ENCODE data around the gene ESR2. TPM values are rescaled to one million over a fixed set of nuclear protein-coding genes. Genes with fewer than 3 reads are reported as not detected.
A peak's percentile ranks its signal among the peaks of the same experiment; 100 is the strongest.

ESR2 gene
- total RNA-seq, 1 experiment from 2014 or later, result 0.47 TPM

DNA sequence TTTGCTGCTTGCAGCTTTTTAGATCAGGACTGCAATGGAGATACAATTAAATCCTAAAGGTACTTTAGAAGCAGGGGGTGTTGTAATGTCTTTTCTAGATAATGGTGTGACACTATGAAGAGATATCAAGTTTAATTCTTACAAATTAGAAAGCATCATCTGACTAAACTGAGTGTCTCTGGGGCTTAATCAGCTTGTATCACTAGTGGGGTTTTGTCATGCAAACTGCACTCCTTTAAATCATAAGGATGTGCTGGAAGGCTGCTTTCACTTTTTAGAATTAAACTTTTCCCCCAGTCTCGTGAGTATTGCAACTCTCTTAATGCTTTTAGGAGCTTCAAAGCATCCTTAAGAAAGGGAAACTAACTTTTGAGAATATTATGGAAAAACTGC, 218.6 kb downstream of the ESR2 start:
- H3K27ac Mint-ChIP-seq (ENCODE audit: low read depth, unreplicated experiment), result peak overlapping the region; percentile 98
- POLR2A ChIA-PET, result interaction anchor here (0.5 to 10.5 kb wide), 10 partner anchors 8 to 44 kb away, joined by 3 to 121 read pairs (median 3); no protein-coding TSS in a partner anchor
- H3K9me3 Mint-ChIP-seq (ENCODE audit: unreplicated experiment), result no peaks in the 10 kb centered on the region
- intact Hi-C loops (cut with micrococcal nuclease), result no loop called here
- BruUV-seq (replicated peaks), result no TSS peak
- CTCF ChIA-PET, result interaction anchor here (0.6 to 1.0 kb wide), 2 partner anchors 11 to 34 kb away, joined by 3 to 4 read pairs; no protein-coding TSS in a partner anchor
- no peak overlapping the region for H3K4me3 Mint-ChIP-seq (ENCODE audit: unreplicated experiment)
- peaks cover 37% of the 10 kb centered on the region for H3K36me3 Mint-ChIP-seq (ENCODE audit: insufficient read depth, unreplicated experiment)
- no peak for TF ChIP-seq CTCF (IDR thresholded peaks at IDR 0.05; ENCODE audit: unreplicated experiment)
- H3K4me1 Mint-ChIP-seq (ENCODE audit: insufficient read depth, unreplicated experiment), result peaks cover 16% of the 10 kb centered on the region
- no peak for DNase-seq (ENCODE audit: unreplicated experiment)
- H3K27me3 Mint-ChIP-seq (ENCODE audit: insufficient read depth, unreplicated experiment), result no peaks in the 10 kb centered on the region

- Mint-ChIP-seq H3K27ac (ENCODE audit: low read depth, unreplicated experiment) (peak overlapping the region; percentile 98), H3K9me3 (ENCODE audit: unreplicated experiment) (no peaks in the 10 kb centered on the region), H3K4me1 (ENCODE audit: insufficient read depth, unreplicated experiment) (peaks cover 11% of the 10 kb centered on the region), H3K4me3 (ENCODE audit: unreplicated experiment) (no peak overlapping the region), H3K27me3 (ENCODE audit: insufficient read depth, unreplicated experiment) (no peaks in the 10 kb centered on the region), H3K36me3 (ENCODE audit: insufficient read depth, unreplicated experiment) (peaks cover 34% of the 10 kb centered on the region)
- no TSS peak for BruUV-seq (replicated peaks)
- ChIA-PET POLR2A (interaction anchor here (0.6 to 10.5 kb wide), 9 partner anchors 9 to 44 kb away, joined by 3 to 121 read pairs (median 3); no protein-coding TSS in a partner anchor), CTCF (interaction anchor here (0.6 to 1.0 kb wide), 2 partner anchors 10 to 34 kb away, joined by 3 to 4 read pairs; no protein-coding TSS in a partner anchor)
- peak; percentile 55 for DNase-seq (ENCODE audit: unreplicated experiment)
- TF ChIP-seq CTCF (IDR thresholded peaks at IDR 0.05; ENCODE audit: unreplicated experiment), result no peak
- intact Hi-C loops (cut with micrococcal nuclease), result no loop called here
These were observed 219.1 kb downstream of the ESR2 start for GRCh38 chr14:64074961-64075612.

DNA sequence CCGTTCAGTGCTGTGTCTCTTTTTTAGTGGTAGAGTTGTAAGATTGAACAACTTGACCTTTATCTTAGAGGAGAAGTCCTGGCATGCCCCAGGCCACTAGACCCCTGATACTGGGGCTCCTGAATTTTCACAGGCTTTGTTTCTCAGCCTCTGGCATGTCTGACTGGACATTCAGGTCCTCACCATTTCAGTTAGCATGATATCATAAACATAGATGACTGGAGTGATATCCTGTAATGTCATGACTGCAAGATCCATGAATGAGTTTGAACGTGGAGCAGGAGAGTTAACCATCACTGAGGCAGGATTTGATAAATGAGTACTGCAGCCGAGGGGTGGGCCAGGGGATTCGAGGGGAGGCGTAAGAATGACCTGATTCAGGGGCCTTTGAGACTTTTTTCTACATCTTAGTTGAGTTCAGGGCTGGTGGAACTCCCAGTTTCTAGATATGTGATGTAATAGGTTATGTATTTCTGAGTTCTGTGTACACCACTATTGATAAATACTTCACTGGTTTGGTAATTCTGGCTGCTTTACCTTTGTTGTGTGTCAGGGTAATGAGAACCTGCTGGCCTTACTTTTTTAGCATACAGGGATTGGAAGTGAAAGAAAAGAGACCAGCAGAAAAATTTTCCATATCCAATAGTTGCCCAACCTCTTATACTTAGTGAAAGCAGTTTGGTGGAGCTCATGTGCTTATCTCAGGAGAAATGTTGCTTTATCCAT, 224.4 kb downstream of the ESR2 start:
- ChIA-PET POLR2A (interaction anchor here (1.1 to 1.2 kb wide), 2 partner anchors 11 to 13 kb away, joined by 3 to 8 read pairs; no protein-coding TSS in a partner anchor), CTCF (interaction anchor here (0.5 to 0.8 kb wide), 2 partner anchors 9 to 40 kb away, joined by 3 read pairs; no protein-coding TSS in a partner anchor)

More for the DNA sequence above, 224.4 kb downstream of the ESR2 start:
- Mint-ChIP-seq H3K27ac (ENCODE audit: low read depth, unreplicated experiment) (peak overlapping the region; percentile 43), H3K4me1 (ENCODE audit: insufficient read depth, unreplicated experiment) (peaks cover 11% of the 10 kb centered on the region), H3K9me3 (ENCODE audit: unreplicated experiment) (no peaks in the 10 kb centered on the region), H3K4me3 (ENCODE audit: unreplicated experiment) (no peak overlapping the region), H3K27me3 (ENCODE audit: insufficient read depth, unreplicated experiment) (no peaks in the 10 kb centered on the region), H3K36me3 (ENCODE audit: insufficient read depth, unreplicated experiment) (peaks cover 41% of the 10 kb centered on the region)
- intact Hi-C loops (cut with micrococcal nuclease), result no loop called here
- no peak for DNase-seq (ENCODE audit: unreplicated experiment)
- no peak for TF ChIP-seq CTCF (IDR thresholded peaks at IDR 0.05; ENCODE audit: unreplicated experiment)
- BruUV-seq (replicated peaks), result no TSS peak
